Liver (tissue), 9 donors: ENCODE measurements around the gene MARCHF10. TPM values are rescaled to one million over a fixed set of nuclear protein-coding genes. Genes with fewer than 3 reads are reported as not detected.

Experiments used
- DNase-seq: peaks from one replicate; pipeline ENCODE4 v3.0.0-alpha.2; 2017; ENCODE audit warnings: low spot score
- H3K27ac ChIP-seq, 2 donors: one replicate each; pipeline ENCODE4 v1.7.0; 2013; ENCODE audit warnings: inconsistent platforms in 2 of 2, low read length in 2 of 2, control low read depth in 1 of 2, low read depth in 1 of 2, mild to moderate bottlenecking in 1 of 2
- H3K27me3 ChIP-seq, 4 donors: one replicate each; pipeline versions ENCODE4 v1.6.1 to v1.7.0; 2013; ENCODE audit warnings: low read length in 3 of 4, inconsistent platforms in 1 of 4, mild to moderate bottlenecking in 1 of 4, moderate library complexity in 1 of 4; ENCODE audit not compliant: control insufficient read depth in 4 of 4, insufficient read depth in 4 of 4
- H3K36me3 ChIP-seq, 4 donors: one replicate each; pipeline versions ENCODE4 v1.6.1 to v1.7.0; 2013; ENCODE audit warnings: low read length in 3 of 4, mild to moderate bottlenecking in 3 of 4, low read depth in 1 of 4, moderate library complexity in 1 of 4; ENCODE audit not compliant: control insufficient read depth in 4 of 4, insufficient read depth in 3 of 4
- H3K4me1 ChIP-seq, 4 donors: one replicate each; pipeline versions ENCODE4 v1.6.1 to v1.7.0; 2013; ENCODE audit warnings: low read length in 3 of 4, mild to moderate bottlenecking in 3 of 4, moderate library complexity in 1 of 4; ENCODE audit not compliant: control insufficient read depth in 4 of 4, insufficient read depth in 4 of 4
- H3K4me3 ChIP-seq, 3 donors: one replicate each; pipeline versions ENCODE4 v1.6.1 to v1.7.0; 2013; ENCODE audit warnings: low read length in 3 of 3, control low read depth in 1 of 3, low read depth in 1 of 3, mild to moderate bottlenecking in 1 of 3
- H3K9ac ChIP-seq, 2 donors: one replicate each; pipeline ENCODE4 v1.7.0; 2013; ENCODE audit warnings: low read length in 2 of 2, mild to moderate bottlenecking in 2 of 2, moderate library complexity in 2 of 2, control low read depth in 1 of 2, low read depth in 1 of 2
- H3K9me3 ChIP-seq, 4 donors: one replicate each; pipeline versions ENCODE4 v1.6.1 to v1.7.0; 2013; ENCODE audit warnings: low read length in 3 of 4; ENCODE audit not compliant: control insufficient read depth in 4 of 4
- EGR1 ChIP-seq, 2 donors: IDR thresholded peaks; 2 replicates each; pipeline ENCODE4 v1.6.1; 2016 to 2018; ENCODE audit warnings: antibody characterized with exemption in 2 of 2, low read depth in 2 of 2
- FOXA1 ChIP-seq: IDR thresholded peaks from 2 replicates; pipeline ENCODE4 v1.6.1; 2016; ENCODE audit warnings: antibody characterized with exemption
- FOXA2 ChIP-seq: IDR thresholded peaks from 2 replicates; pipeline ENCODE4 v1.6.1; 2016; ENCODE audit warnings: antibody characterized with exemption
- GABPA ChIP-seq, 2 donors: IDR thresholded peaks in 1 of 2; conservative IDR thresholded peaks in 1 of 2; 2 replicates each; pipeline ENCODE4 v1.6.1; 2016; ENCODE audit warnings: antibody characterized with exemption in 2 of 2, mild to moderate bottlenecking in 1 of 2, moderate library complexity in 1 of 2
- HNF4A ChIP-seq, 2 donors: conservative IDR thresholded peaks; 2 replicates each; pipeline ENCODE4 v1.6.1; 2016; ENCODE audit warnings: antibody characterized with exemption in 2 of 2, mild to moderate bottlenecking in 2 of 2
- HNF4G ChIP-seq: IDR thresholded peaks from 2 replicates; pipeline ENCODE4 v1.6.1; 2016; ENCODE audit warnings: antibody characterized with exemption
- JUND ChIP-seq, 2 donors: IDR thresholded peaks; 2 replicates each; pipeline ENCODE4 v1.6.1; 2016; ENCODE audit warnings: antibody characterized with exemption in 2 of 2
- NR2F2 ChIP-seq: IDR thresholded peaks from 2 replicates; pipeline ENCODE4 v1.6.1; 2016; ENCODE audit warnings: antibody characterized with exemption
- RAD21 ChIP-seq, 2 donors: IDR thresholded peaks; 2 replicates each; pipeline ENCODE4 v1.6.1; 2016; ENCODE audit warnings: antibody characterized with exemption in 2 of 2, mild to moderate bottlenecking in 2 of 2
- RXRA ChIP-seq, 2 donors: IDR thresholded peaks; 2 replicates each; pipeline ENCODE4 v1.6.1; 2017 to 2018; ENCODE audit warnings: antibody characterized with exemption in 2 of 2, mild to moderate bottlenecking in 1 of 2
- SP1 ChIP-seq: IDR thresholded peaks from 2 replicates; pipeline ENCODE4 v1.6.1; 2018; ENCODE audit warnings: antibody characterized with exemption, mild to moderate bottlenecking
- TAF1 ChIP-seq: conservative IDR thresholded peaks from 2 replicates; pipeline ENCODE4 v1.6.1; 2016; ENCODE audit warnings: antibody characterized with exemption, mild to moderate bottlenecking
- YY1 ChIP-seq: IDR thresholded peaks from 2 replicates; pipeline ENCODE4 v1.6.1; 2016; ENCODE audit warnings: antibody characterized with exemption, mild to moderate bottlenecking
- WGBS: extraction: QIAGEN DNeasy Blood & Tissue Kit; methylation state at CpG from one replicate; pipeline ENCODE4 v1.1.7; 2013; 5-methylcytosine and 5-hydroxymethylcytosine counted together
- polyA plus RNA-seq, 2 donors: library from polyadenylated mRNA; stranded (reverse) in 1 of 2; unstranded in 1 of 2; fragments of 200-250 nt in 1 of 2; fragments of >200 nt in 1 of 2; fragmentation: Nextera tagmentation in 1 of 2; extraction: Ambion mirVana in 1 of 2; gene quantifications; one replicate each; pipeline versions ENCODE4 v1.2.1 to v1.2.3, GENCODE V29; 2013 to 2015
- total RNA-seq, 2 donors: library from RNA; depleted of rRNA; stranded (reverse); fragments of >200 nt; gene quantifications; one replicate each; pipeline ENCODE4 v1.2.3, GENCODE V29; 2014
- TF ChIP-seq, protein P1 (sequence below): IDR thresholded peaks from 2 replicates; pipeline ENCODE4 v1.6.1; 2016; ENCODE audit warnings: antibody characterized with exemption
- TF ChIP-seq, protein P2 (sequence below): IDR thresholded peaks from 2 replicates; pipeline ENCODE4 v1.6.1; 2016; ENCODE audit warnings: antibody characterized with exemption
- TF ChIP-seq, protein P3 (sequence below): IDR thresholded peaks from 2 replicates; pipeline ENCODE4 v1.6.1; 2016; ENCODE audit warnings: antibody characterized with exemption
- TF ChIP-seq, protein P4 (sequence below): fragments of 150-350 bp; IDR thresholded peaks from 2 replicates; pipeline ENCODE4 v1.5.1; 2017; ENCODE audit warnings: improper control_type of control experiment, low read depth, low read length; ENCODE audit not compliant: missing input control
- TF ChIP-seq, protein P5 (sequence below): IDR thresholded peaks from 2 replicates; pipeline ENCODE4 v1.6.1; 2016; ENCODE audit warnings: antibody characterized with exemption, mild to moderate bottlenecking
- donor health status: healthy.
- donor health status: healthy.
- donor health status: healthy.
- donor health status: healthy.
- donor health status: healthy.

Gene MARCHF10
- total and polyA plus RNA-seq, 4 donors: not detected

DNA sequence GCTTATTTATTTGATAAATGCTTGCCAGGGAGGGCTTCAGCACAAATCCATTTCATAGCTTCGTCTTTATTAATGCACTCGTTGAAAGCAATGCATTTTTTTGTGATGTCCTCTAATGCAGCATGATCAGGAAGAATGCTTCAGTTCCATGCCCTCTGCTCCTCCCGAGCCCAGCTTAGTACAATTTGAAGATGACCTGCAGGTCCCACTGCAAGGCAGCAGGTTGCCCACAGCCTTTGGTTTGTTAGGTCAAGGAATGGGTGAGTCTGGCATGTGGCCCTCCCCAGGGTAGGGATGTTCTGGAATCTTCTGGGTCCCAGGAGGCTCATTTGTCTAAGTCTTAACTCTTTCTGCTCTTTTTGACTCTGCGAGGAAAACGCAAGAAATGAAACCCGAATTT is 49.4 kb upstream of the MARCHF10 start:
- no peak for DNase-seq
- Histone ChIP-seq H3K9ac (no peak overlapping the region), H3K4me1 (no peaks in the 10 kb centered on the region), H3K27ac (no peak overlapping the region), H3K9me3 (no peaks in the 10 kb centered on the region), H3K27me3 (no peaks in the 10 kb centered on the region), H3K36me3 (no peaks in the 10 kb centered on the region), H3K4me3 (no peak overlapping the region)
- TF ChIP-seq RAD21 (IDR thresholded peaks at IDR 0.05) (no peak), TAF1 (no peak), GABPA (IDR thresholded peaks at IDR 0.05 in 1 of 2, conservative IDR thresholded peaks at IDR 0.05 in 1 of 2) (no peak), NR2F2 (no peak), HNF4G (no peak), HNF4A (conservative IDR thresholded peaks at IDR 0.05) (no peak), YY1 (no peak), FOXA1 (no peak), EGR1 (IDR thresholded peaks at IDR 0.05; ENCODE audit: low read depth in 2 of 2) (no peak), RXRA (IDR thresholded peaks at IDR 0.05) (no peak), JUND (IDR thresholded peaks at IDR 0.05) (no peak), SP1 (no peak), FOXA2 (no peak)
- TF ChIP-seq, protein P1, sequence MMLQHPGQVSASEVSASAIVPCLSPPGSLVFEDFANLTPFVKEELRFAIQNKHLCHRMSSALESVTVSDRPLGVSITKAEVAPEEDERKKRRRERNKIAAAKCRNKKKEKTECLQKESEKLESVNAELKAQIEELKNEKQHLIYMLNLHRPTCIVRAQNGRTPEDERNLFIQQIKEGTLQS: no peak
- TF ChIP-seq, protein P2, sequence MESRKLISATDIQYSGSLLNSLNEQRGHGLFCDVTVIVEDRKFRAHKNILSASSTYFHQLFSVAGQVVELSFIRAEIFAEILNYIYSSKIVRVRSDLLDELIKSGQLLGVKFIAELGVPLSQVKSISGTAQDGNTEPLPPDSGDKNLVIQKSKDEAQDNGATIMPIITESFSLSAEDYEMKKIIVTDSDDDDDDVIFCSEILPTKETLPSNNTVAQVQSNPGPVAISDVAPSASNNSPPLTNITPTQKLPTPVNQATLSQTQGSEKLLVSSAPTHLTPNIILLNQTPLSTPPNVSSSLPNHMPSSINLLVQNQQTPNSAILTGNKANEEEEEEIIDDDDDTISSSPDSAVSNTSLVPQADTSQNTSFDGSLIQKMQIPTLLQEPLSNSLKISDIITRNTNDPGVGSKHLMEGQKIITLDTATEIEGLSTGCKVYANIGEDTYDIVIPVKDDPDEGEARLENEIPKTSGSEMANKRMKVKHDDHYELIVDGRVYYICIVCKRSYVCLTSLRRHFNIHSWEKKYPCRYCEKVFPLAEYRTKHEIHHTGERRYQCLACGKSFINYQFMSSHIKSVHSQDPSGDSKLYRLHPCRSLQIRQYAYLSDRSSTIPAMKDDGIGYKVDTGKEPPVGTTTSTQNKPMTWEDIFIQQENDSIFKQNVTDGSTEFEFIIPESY: no peak
- TF ChIP-seq, protein P3, sequence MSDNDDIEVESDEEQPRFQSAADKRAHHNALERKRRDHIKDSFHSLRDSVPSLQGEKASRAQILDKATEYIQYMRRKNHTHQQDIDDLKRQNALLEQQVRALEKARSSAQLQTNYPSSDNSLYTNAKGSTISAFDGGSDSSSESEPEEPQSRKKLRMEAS: no peak
- TF ChIP-seq, protein P4, sequence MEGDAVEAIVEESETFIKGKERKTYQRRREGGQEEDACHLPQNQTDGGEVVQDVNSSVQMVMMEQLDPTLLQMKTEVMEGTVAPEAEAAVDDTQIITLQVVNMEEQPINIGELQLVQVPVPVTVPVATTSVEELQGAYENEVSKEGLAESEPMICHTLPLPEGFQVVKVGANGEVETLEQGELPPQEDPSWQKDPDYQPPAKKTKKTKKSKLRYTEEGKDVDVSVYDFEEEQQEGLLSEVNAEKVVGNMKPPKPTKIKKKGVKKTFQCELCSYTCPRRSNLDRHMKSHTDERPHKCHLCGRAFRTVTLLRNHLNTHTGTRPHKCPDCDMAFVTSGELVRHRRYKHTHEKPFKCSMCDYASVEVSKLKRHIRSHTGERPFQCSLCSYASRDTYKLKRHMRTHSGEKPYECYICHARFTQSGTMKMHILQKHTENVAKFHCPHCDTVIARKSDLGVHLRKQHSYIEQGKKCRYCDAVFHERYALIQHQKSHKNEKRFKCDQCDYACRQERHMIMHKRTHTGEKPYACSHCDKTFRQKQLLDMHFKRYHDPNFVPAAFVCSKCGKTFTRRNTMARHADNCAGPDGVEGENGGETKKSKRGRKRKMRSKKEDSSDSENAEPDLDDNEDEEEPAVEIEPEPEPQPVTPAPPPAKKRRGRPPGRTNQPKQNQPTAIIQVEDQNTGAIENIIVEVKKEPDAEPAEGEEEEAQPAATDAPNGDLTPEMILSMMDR: no peak
- TF ChIP-seq, protein P5, sequence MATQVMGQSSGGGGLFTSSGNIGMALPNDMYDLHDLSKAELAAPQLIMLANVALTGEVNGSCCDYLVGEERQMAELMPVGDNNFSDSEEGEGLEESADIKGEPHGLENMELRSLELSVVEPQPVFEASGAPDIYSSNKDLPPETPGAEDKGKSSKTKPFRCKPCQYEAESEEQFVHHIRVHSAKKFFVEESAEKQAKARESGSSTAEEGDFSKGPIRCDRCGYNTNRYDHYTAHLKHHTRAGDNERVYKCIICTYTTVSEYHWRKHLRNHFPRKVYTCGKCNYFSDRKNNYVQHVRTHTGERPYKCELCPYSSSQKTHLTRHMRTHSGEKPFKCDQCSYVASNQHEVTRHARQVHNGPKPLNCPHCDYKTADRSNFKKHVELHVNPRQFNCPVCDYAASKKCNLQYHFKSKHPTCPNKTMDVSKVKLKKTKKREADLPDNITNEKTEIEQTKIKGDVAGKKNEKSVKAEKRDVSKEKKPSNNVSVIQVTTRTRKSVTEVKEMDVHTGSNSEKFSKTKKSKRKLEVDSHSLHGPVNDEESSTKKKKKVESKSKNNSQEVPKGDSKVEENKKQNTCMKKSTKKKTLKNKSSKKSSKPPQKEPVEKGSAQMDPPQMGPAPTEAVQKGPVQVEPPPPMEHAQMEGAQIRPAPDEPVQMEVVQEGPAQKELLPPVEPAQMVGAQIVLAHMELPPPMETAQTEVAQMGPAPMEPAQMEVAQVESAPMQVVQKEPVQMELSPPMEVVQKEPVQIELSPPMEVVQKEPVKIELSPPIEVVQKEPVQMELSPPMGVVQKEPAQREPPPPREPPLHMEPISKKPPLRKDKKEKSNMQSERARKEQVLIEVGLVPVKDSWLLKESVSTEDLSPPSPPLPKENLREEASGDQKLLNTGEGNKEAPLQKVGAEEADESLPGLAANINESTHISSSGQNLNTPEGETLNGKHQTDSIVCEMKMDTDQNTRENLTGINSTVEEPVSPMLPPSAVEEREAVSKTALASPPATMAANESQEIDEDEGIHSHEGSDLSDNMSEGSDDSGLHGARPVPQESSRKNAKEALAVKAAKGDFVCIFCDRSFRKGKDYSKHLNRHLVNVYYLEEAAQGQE: no peak
- WGBS: 79% methylated on average over 6 of the region's 6 CpGs
